ENCODE measurements around the gene EIF2B4. TPM values are rescaled to one million over a fixed set of nuclear protein-coding genes. Genes with fewer than 3 reads are reported as not detected.

The EIF2B4 gene
- total RNA-seq, 1 donor from 2014 or later: 46.7 TPM

- Histone ChIP-seq H3K36me3 (ENCODE audit: control insufficient read depth, insufficient read depth, low read length) (no peaks in the 10 kb centered on the region), H3K27me3 (ENCODE audit: control insufficient read depth, insufficient read depth, low read length) (no peaks in the 10 kb centered on the region), H3K4me3 (ENCODE audit: low read depth, low read length) (peak overlapping the region; percentile 94)
- no peak for DNase-seq (ENCODE audit: low read depth)
- TF ChIP-seq CTCF (IDR thresholded peaks at IDR 0.05; ENCODE audit: insufficient read depth, low read length, poor library complexity, severe bottlenecking): peak; percentile 59
These were observed 37.8 kb upstream of the EIF2B4 start for GRCh38 chr2:27407798-27408491.

GRCh38 chr2:27400348-27401135 lies 30.4 kb upstream of the EIF2B4 start:
- no peak for DNase-seq (ENCODE audit: low read depth)
- H3K4me3 ChIP-seq (ENCODE audit: low read depth, low read length): no peak overlapping the region
- no peaks in the 10 kb centered on the region for H3K27me3 ChIP-seq (ENCODE audit: control insufficient read depth, insufficient read depth, low read length)
- H3K36me3 ChIP-seq (ENCODE audit: control insufficient read depth, insufficient read depth, low read length): no peaks in the 10 kb centered on the region
- TF ChIP-seq CTCF (IDR thresholded peaks at IDR 0.05; ENCODE audit: insufficient read depth, low read length, poor library complexity, severe bottlenecking): no peak

GRCh38 chr2:27398962-27399361 lies 28.8 kb upstream of the EIF2B4 start:
- Histone ChIP-seq H3K4me3 (ENCODE audit: low read depth, low read length) (no peak overlapping the region), H3K36me3 (ENCODE audit: control insufficient read depth, insufficient read depth, low read length) (no peaks in the 10 kb centered on the region), H3K27me3 (ENCODE audit: control insufficient read depth, insufficient read depth, low read length) (no peaks in the 10 kb centered on the region)
- TF ChIP-seq CTCF (IDR thresholded peaks at IDR 0.05; ENCODE audit: insufficient read depth, low read length, poor library complexity, severe bottlenecking): no peak
- DNase-seq (ENCODE audit: low read depth): no peak

- H3K27me3 ChIP-seq (ENCODE audit: control insufficient read depth, insufficient read depth, low read length): no peaks in the 10 kb centered on the region
- H3K4me3 ChIP-seq (ENCODE audit: low read depth, low read length): no peak overlapping the region
- no peak for DNase-seq (ENCODE audit: low read depth)
- no peaks in the 10 kb centered on the region for H3K36me3 ChIP-seq (ENCODE audit: control insufficient read depth, insufficient read depth, low read length)
- no peak for TF ChIP-seq CTCF (IDR thresholded peaks at IDR 0.05; ENCODE audit: insufficient read depth, low read length, poor library complexity, severe bottlenecking)
These were observed 23.1 kb upstream of the EIF2B4 start for GRCh38 chr2:27393225-27393624.

GRCh38 chr2:27390822-27391679 lies 20.9 kb upstream of the EIF2B4 start:
- no peak for DNase-seq (ENCODE audit: low read depth)
- TF ChIP-seq CTCF (IDR thresholded peaks at IDR 0.05; ENCODE audit: insufficient read depth, low read length, poor library complexity, severe bottlenecking): no peak
- no peak overlapping the region for H3K4me3 ChIP-seq (ENCODE audit: low read depth, low read length)
- H3K36me3 ChIP-seq (ENCODE audit: control insufficient read depth, insufficient read depth, low read length): no peaks in the 10 kb centered on the region
- no peaks in the 10 kb centered on the region for H3K27me3 ChIP-seq (ENCODE audit: control insufficient read depth, insufficient read depth, low read length)
